Measurements from ENCODE around the gene MSH3.

DNA sequence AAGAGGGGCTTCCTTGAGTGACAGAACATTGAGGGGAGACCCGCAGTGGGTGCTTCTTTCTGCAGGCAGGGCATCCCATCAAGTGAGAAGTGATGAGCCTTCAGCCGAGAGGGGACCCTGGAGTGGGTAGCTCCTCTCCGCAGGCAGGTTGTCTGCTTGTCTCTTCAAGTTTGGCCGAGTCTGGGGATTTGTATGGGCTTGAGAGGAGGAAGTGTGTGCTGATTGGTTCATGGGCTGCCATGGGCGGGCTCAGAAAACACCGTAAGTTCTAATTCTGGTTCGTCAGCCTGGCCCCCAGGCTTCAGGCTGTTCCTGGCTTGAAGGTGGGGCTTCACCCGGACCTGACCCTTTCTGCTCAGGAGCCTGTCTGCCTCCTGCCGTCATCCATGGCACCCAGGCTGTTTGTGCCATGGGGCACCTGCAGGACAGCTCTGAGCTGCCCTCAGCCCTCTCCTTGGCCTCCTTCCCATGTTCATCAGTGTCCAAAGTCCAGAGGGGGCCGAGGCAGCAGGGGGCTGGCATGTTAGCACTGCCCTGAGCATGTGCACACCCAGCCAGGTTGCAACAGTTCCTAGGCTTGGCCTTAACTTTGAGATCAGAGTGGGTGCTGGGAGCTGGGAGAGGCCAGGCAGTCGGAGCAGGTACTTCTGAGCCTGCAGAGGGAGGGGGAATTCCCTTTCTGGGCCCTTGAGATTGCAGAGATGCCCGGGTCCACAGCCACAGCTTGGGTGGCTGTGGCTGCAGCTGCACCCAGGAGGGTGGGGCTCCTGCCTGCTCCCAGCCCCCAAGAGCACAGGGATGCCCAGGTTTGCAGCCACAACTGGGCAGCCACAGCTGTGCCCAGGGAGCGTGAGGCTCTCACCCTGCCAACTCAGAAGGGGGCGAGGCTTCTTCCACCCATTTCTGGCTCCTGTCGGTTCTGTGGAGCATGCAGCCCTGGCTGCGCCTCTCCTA lies 13.8 kb downstream of the MSH3 start:
- TF ChIP-seq, protein P1, sequence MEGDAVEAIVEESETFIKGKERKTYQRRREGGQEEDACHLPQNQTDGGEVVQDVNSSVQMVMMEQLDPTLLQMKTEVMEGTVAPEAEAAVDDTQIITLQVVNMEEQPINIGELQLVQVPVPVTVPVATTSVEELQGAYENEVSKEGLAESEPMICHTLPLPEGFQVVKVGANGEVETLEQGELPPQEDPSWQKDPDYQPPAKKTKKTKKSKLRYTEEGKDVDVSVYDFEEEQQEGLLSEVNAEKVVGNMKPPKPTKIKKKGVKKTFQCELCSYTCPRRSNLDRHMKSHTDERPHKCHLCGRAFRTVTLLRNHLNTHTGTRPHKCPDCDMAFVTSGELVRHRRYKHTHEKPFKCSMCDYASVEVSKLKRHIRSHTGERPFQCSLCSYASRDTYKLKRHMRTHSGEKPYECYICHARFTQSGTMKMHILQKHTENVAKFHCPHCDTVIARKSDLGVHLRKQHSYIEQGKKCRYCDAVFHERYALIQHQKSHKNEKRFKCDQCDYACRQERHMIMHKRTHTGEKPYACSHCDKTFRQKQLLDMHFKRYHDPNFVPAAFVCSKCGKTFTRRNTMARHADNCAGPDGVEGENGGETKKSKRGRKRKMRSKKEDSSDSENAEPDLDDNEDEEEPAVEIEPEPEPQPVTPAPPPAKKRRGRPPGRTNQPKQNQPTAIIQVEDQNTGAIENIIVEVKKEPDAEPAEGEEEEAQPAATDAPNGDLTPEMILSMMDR (IDR thresholded peaks at IDR 0.05; ENCODE audit: low read depth, low read length, poor library complexity, severe bottlenecking): no peak
- no peak for TF ChIP-seq EZH2phosphoT487 (IDR thresholded peaks at IDR 0.05; ENCODE audit: borderline replicate concordance, low read length)
